HG03442 (cell line): Measurements from ENCODE around the gene LTB4R2.

ENCODE experiments used
- ATAC-seq: cut with Tn5 transposase; IDR thresholded peaks from one replicate; pipeline ENCODE4 v1.9.1; 2021; ENCODE audit warnings: mild to moderate bottlenecking, moderate library complexity; ENCODE audit not compliant: unreplicated experiment

LTB4R2 gene

DNA sequence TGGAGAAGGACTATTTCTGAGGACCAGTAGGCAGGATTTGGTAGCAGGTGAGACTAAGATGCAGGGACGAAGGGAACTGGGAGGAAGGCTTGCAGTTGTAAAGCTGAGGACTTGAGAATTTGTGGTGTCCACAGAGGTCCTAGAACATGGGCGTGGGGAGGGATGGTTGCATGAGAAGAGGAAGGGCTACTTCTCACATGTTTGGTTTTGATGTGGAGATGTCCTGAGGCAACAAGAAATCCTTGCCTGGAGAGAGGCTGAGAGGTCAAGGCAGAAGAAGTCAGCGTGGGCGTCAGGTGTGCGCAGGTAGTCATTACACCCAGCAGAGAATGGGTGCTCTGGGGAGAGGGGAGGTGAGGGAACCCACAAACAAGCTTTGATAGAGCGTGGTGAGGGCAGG is 32.9 kb upstream of the LTB4R2 start:
- no peak for ATAC-seq

- ATAC-seq: no peak
Measured at GRCh38 chr14:24277606-24278321, 32.2 kb upstream of the LTB4R2 start.

DNA sequence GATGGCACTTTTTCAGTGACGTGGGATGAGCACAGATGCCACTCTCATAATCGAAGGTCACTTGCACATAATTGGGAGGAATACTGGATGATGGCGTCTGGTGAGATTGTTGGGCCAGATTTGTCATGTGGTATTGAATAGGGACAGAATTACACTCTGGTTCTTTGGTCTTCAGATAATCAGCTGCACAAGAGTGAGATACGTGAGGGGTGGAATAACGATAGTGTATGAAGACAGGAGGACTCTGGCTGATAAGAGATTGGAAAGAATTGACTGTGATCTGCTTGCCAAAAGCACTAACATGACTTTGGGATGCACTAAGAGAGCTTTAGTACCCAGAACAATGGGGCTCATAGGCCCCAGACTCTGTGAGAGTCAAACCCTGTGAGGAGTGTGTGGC is 31.5 kb upstream of the LTB4R2 start:
- ATAC-seq: no peak

GRCh38 chr14:24279301-24280186 is 30.4 kb upstream of the LTB4R2 start:
- ATAC-seq: peak; percentile 77

- ATAC-seq: no peak
Measured at GRCh38 chr14:24280797-24281460, 29.0 kb upstream of the LTB4R2 start.

DNA sequence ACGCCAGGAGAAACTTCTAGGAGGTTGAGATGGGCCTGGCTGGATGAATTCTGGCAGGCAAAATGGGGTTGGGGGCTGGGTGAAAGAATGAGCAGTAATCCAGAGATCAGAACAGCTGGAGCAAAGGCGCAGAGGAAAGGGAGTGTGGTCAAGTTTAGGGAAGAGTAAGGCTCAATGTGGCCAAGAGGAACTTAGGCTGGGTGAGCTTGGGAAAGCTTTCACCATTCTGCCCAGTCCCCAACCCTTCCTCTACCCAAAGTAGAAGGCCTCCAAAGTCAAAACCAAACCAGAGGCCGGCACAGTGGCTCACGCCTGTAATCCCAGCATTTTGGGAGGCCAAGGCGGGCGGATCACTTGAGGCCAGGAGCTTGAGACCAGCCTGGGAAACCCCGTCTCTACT is 28.3 kb upstream of the LTB4R2 start:
- no peak for ATAC-seq

DNA sequence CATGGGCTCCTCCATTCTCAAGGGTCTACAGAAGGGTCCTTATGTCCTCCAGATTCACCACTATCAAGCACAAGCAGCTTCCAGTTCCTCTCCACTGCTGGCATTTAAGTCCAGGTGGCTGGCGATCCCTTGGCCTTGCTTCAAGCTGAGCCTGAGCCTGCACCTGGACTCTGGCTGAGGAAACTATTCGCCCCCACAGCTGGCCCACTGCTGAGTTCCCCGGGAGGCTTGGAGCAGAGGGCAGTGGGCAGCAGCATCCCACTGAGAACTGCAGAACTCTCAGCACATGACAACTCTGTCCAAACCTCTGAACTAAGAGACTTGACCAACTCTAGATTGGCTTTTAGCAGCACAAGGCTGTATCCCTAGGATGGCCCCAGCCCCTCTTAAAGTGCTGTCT is 27.2 kb upstream of the LTB4R2 start:
- ATAC-seq: no peak

DNA sequence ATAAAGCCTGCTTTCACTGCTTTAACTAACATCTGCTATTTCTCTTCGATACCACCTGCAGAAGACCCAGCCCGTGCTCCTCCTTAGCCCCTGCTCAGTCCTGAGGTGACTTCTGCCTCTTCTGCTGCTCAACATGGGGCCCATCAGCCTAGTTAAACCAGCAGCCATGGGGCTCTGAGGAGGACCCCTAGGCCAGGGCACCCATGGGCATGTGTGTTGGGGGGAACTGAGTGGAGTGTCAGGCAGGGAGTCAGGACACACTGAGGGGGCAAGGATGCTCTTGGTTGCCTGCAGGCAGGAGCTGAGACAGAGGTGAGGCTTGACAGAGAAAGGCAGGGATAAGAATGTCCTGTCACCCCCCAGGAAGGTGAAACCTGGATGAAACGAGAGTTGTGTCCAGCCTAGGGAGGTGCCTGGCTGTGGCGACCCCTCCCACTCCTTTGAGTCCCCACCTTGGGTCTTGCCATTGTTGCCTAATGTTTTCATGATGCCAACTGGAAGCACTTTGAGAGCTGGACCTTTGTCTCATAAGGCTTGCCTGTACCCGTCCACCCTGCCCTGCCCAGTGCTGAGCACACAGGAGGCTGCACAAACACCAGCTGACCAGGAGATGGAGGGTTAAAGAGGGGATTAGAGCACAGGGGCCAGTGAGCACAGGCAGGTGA is 26.0 kb upstream of the LTB4R2 start:
- ATAC-seq: no peak

GRCh38 chr14:24284501-24285035 is 25.4 kb upstream of the LTB4R2 start:
- ATAC-seq: no peak

DNA sequence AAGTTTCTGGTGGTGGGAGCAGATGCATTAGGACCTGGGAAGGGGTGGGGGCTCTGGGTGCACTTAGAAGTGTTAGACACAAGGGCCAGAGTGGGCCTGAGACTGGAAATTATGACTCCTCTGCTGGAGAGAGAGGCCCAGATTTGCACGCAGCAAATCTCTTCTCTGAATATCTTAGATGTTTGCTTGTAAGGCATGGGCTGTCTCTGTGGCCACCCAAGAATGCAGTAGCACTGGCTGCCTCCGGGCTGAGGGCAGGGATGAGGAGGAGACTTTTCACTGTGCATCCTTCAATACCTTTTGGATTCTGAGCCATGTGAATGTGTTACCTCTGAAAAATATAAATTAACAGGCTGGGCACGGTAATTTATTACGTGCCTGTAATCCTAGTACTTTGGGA is 24.6 kb upstream of the LTB4R2 start:
- no peak for ATAC-seq

DNA sequence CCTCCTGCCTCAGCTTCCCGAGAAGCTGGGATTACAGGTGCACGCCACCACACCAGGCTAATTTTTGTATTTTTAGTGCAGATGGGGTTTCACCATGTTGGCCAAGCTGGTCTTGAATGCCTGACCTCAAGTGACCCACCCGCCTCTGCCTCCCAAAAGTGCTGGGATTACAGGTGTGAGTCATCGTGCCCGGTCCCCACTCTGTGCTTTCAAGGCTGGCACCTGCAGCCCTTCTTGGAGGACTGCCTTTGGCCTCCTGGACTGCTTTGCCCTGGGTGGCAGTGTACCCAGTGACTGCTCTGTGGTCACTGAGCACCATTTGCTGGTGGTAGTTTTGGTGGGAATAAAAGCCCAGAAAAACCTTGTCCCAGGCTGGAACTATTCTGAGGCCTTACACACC is 22.9 kb upstream of the LTB4R2 start:
- ATAC-seq: no peak

- peak; percentile 92 for ATAC-seq
Measured at GRCh38 chr14:24289649-24290280, 20.2 kb upstream of the LTB4R2 start.

DNA sequence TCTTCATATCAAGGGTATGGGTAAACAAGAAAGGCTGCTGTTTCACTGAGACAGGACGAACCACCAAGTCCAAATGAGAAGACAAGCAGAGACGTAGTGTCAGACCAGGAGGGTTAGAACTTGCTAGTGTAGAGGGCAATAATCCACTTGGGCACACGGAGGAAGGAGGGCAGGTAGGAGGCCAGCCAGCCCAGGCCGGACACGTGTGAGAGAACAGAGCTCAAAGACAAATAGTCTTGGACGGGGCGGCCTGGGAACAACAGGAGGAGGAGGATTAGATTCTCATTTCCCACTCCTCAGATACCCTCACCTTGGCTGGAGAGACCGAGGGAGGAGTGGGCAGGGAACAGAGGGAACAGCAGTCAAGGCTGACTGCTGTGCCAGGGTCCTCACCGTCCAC is 19.2 kb upstream of the LTB4R2 start:
- no peak for ATAC-seq

GRCh38 chr14:24291446-24292117 is 18.4 kb upstream of the LTB4R2 start:
- ATAC-seq: no peak

DNA sequence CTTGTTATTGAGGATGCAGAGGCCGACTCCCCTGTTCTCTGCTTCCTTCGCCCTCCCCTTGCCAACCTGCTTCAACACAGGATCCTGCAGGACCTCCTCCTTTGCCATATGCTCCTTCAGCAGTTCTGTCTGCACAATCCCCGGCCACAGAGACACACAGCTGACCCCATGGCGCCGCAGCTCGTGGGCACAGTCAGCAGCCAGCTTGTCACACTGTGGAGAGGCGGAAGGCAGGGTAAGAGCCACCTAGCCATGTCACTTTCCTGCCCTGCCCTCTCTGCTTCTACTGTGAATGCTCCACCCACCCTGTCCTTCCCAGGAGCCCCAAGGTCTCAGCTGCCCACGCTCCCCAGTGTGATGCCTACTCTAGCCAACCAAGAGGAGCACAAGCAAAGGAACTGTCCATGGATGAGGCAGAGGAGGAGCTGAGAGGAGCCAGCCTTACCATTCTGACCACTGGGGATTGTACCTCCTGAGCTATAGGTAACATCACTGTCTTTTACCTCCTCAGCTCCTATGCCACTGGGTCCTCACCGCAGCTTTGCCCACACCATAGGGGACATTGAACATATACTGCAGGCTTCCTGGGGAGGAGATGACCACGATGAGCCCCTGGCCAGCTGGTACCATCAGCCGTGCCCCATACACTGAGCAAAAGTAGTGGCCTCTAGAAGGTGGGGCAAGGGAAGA is 17.7 kb upstream of the LTB4R2 start:
- ATAC-seq: no peak

- ATAC-seq: no peak
Measured at GRCh38 chr14:24293525-24293924, 16.4 kb upstream of the LTB4R2 start.

DNA sequence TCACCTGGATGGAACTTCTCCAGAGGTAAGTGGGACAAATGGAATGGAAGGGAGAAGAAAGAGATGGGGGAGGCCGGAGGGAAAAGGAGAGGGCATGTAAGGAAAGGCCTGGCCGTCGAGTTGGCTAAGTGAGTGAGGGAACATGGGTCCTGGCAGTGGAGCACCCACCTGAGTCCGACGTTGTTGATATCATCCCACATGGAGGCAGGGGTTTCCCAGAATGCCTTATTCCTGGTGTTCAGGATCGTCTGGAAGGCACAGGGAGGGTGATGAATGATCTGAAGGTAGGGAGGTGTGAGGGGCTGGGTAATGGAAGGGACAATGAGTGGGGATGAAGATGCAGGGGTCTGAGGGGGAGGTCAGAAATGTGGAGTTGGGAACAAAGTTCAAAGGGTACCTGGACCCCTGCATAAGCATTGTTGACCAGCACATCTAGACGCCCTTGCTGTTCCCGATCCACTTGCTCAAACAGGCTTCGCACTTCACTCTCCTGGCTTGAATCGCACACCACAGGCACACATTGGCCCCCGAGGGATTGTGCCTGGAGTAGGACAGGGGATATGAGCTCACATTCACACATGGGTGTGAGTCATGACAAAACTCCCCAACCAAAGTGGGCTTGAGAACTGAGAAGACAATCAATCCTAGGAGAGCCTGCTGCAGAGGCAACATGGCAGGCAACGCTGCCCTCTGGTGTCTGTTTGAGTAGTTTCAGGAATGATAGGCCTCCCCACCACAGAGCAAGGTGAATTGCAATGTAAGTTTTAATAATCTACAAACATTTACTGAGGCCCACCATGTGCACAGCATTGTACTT is 13.4 kb upstream of the LTB4R2 start:
- peak; percentile 40 for ATAC-seq

DNA sequence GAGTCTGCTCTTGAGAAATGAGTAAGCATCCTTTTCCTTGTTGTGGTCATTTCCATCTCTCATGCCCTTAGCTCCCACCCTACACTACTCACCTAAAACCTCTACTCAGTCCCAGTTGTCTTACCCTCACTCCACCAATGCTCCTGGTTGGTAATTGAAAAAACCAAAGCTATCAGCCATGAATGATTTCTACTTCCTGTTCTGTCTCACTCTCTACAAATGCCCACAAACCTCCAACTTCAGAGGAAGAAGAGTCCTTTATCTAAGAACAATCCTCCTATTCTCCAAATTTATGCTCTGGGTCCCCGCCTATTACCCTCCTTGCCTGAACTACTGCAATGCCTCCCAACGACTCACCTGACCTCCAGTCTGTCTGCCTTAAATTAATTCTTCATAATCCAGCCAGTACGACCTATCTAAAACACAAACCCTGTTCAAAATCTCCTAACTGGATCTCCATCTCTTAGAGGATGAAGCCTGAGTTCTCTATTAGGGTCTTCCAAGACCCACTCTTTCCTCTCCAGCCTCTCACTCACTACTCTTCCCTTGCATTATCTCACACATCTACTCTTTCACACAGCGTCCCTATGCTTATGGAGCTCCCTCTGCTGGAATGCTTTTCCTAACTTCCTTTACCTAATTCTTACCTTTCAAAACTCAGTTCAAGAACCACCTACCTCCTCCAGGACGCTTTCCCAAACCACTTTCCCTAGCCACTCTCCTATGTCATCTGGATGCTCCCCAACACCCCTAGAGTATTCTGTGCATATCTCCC is 12.6 kb upstream of the LTB4R2 start:
- ATAC-seq: peak; percentile 16
